Omental fat pad (tissue), 4 donors: ENCODE results near the gene PTPRM. TPM values are rescaled to one million over a fixed set of nuclear protein-coding genes. Genes with fewer than 3 reads are reported as not detected.

Source experiments
- ATAC-seq: fragments of 150-250 bp; one replicate; pipeline ENCODE4 v1.9.1; 2016; ENCODE audit warnings: mild to moderate bottlenecking, moderate library complexity; ENCODE audit not compliant: low FRiP score
- DNase-seq: peaks from one replicate; pipeline ENCODE4 v3.0.0-alpha.2; 2019; ENCODE audit warnings: low spot score
- total RNA-seq, 4 donors: library from RNA; depleted of rRNA; stranded (reverse); fragments of >200 nt; gene quantifications; one replicate each; pipeline ENCODE4 v1.1.0, GENCODE V29; 2016
- TF ChIP-seq, protein P1 (sequence below), 3 donors: fragments of 450-650 bp; IDR thresholded peaks; one replicate each; pipeline ENCODE4 v1.5.1; 2016 to 2017; ENCODE audit warnings: antibody characterized with exemption in 3 of 3, mild to moderate bottlenecking in 3 of 3, moderate library complexity in 2 of 3

The PTPRM gene
- total RNA-seq, 4 donors from 2014 or later, result 64.8 to 238 (median 144) TPM

DNA sequence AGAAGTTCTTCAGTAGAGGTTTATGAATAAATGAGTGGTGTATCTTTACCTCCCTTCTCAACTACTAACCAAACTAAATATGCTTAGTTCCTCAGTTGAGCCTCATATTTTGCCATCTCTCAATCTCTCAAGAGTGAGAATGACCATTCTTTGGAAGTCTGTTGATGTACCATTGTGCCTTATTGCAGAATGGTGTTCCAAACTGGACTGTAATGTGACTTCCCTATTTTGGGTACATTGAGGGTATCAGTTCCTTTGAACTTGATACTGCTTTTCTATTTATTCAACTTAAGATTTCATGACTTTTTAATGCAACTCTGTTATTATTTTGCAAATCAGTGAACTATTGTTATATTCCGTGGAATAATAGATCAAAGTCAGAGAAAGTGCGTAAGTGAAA lies 159.4 kb downstream of the PTPRM start:
- ATAC-seq, result no peak
- TF ChIP-seq, protein P1, sequence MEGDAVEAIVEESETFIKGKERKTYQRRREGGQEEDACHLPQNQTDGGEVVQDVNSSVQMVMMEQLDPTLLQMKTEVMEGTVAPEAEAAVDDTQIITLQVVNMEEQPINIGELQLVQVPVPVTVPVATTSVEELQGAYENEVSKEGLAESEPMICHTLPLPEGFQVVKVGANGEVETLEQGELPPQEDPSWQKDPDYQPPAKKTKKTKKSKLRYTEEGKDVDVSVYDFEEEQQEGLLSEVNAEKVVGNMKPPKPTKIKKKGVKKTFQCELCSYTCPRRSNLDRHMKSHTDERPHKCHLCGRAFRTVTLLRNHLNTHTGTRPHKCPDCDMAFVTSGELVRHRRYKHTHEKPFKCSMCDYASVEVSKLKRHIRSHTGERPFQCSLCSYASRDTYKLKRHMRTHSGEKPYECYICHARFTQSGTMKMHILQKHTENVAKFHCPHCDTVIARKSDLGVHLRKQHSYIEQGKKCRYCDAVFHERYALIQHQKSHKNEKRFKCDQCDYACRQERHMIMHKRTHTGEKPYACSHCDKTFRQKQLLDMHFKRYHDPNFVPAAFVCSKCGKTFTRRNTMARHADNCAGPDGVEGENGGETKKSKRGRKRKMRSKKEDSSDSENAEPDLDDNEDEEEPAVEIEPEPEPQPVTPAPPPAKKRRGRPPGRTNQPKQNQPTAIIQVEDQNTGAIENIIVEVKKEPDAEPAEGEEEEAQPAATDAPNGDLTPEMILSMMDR (IDR thresholded peaks at IDR 0.05), result no peak
- DNase-seq, result no peak

- DNase-seq (no peak), ATAC-seq (no peak)
- TF ChIP-seq, protein P1 (IDR thresholded peaks at IDR 0.05), result no peak
These were observed 160.4 kb downstream of the PTPRM start for GRCh38 chr18:7727361-7728076.

DNA sequence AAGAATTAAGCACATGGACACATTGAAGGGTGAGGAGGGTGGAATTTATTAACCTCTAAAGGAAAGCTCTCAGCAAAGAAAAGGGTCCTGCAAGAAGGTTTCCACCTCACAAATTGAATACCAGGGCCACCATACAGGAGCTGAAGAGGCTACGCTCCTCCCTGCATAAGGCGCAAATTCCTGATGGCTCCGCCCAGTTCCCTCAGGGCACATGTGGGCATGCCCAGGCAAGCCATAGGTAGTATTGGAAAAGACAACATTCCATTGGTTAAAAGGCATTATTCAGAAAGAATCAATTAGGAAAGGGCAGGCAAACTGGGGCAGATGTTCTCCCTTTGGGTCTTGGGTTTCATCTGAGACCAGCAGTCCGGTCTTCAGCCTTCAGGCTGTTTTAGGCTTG lies 161.2 kb downstream of the PTPRM start:
- ATAC-seq (no peak), DNase-seq (no peak)
- TF ChIP-seq, protein P1 (IDR thresholded peaks at IDR 0.05), result no peak

GRCh38 chr18:7729868-7730267 lies 162.8 kb downstream of the PTPRM start:
- TF ChIP-seq, protein P1 (IDR thresholded peaks at IDR 0.05), result no peak
- DNase-seq (no peak), ATAC-seq (no peak)

- no peak for ATAC-seq
- TF ChIP-seq, protein P1 (IDR thresholded peaks at IDR 0.05), result no peak
These were observed 163.6 kb downstream of the PTPRM start for GRCh38 chr18:7730682-7731081.

DNA sequence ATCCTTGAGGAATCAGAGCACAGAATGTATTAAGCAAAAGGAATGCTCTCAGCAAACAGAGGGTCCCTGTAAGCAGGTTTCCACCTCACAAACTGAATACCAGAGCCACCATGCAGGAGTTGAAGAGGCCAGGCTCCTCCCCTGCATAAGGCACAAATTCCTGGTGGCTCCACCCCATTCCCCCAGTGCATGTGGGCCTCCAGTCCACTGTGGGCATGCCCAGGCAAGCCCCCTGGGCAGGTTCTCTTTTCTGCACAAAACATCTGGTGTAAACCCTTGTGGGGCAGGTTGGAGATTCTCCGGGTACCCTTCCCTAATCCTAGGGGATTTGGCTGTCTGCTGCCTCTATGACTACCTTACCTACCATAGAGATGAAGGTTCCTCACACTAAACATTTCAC lies 166.5 kb downstream of the PTPRM start:
- TF ChIP-seq, protein P1 (IDR thresholded peaks at IDR 0.05), result no peak
- DNase-seq (no peak), ATAC-seq (no peak)

More at GRCh38 chr18:7730682-7731081, 163.6 kb downstream of the PTPRM start:
- no peak for DNase-seq

DNA sequence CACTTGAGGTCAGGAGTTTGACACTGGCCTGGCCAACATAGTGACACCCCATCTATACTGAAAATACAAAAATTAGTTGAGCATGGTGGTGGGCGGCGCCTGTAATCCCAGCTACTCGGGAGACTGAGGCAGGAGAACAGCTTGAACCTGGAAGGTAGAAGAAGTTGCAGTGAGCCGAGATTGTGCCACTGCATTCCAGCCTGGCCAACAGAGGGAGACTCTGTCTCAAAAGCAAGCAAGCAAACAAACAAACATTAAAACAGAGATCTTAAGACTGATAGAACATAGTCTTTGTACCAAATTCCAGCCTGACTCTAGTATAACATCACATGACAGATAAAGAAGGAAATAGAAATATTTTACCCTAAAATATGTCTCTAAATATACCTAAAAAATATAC lies 168.1 kb downstream of the PTPRM start:
- DNase-seq (no peak), ATAC-seq (no peak)
- TF ChIP-seq, protein P1 (IDR thresholded peaks at IDR 0.05), result no peak
